HG03521 (cell line): Measurements from ENCODE around the gene MBNL3.

Experiments used
- ATAC-seq: cut with Tn5 transposase; IDR thresholded peaks from one replicate; pipeline ENCODE4 v1.9.1; 2021; ENCODE audit warnings: mild to moderate bottlenecking, moderate library complexity; ENCODE audit not compliant: unreplicated experiment

Gene MBNL3, protein sequence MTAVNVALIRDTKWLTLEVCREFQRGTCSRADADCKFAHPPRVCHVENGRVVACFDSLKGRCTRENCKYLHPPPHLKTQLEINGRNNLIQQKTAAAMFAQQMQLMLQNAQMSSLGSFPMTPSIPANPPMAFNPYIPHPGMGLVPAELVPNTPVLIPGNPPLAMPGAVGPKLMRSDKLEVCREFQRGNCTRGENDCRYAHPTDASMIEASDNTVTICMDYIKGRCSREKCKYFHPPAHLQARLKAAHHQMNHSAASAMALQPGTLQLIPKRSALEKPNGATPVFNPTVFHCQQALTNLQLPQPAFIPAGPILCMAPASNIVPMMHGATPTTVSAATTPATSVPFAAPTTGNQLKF

GRCh38 chrX:132488819-132489577 lies at the start of gene MBNL3:
TSS of gene MBNL3 (minus strand) at chrX:132489038. CDS start at chrX:132439611, 49,427 bp downstream.
- peak; percentile 61 for ATAC-seq

- no peak for ATAC-seq
These were observed 44.6 kb upstream of the MBNL3 start for GRCh38 chrX:132533409-132533808.

DNA sequence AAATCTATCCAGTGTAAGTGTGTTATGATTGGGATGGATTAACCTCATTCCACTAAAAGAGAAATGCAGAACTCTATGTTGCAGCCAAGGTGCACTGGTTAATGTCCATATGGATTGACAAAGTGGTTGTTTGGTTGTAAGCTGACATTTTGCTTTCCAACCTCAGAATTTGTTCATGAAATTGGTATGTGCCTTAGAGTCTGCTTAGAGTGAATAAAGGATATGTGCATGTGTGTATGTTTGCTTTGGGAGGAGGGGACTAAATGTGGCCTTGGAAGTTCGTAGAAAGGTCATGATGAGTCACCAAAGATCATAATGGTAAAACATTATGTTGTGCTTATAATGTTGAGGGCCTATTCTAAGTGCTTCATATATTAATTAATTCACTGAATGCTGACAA lies 44.1 kb upstream of the MBNL3 start:
- ATAC-seq, result no peak

DNA sequence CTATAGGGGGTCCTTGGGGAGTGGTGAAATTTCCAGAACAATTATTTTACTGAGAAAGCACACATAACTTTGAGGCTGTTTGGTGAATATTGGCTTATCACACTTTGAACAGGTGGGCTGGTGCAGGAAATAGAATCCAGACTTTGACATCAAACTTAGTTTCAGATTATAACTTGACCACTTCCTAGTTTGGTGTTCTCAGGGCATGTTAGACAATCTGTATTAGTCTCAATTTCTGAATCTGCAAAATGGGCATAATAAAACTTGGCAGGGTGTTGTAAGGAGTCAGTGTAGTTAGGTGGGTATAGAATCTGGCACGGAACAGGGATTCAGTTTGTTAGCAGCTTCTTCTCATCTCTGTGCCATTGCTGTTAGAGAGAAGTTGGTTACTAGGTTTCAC lies 43.3 kb upstream of the MBNL3 start:
- no peak for ATAC-seq

- ATAC-seq, result no peak
These were observed 32.0 kb upstream of the MBNL3 start for GRCh38 chrX:132520792-132521191.

GRCh38 chrX:132520213-132520612 lies 31.4 kb upstream of the MBNL3 start:
- no peak for ATAC-seq

DNA sequence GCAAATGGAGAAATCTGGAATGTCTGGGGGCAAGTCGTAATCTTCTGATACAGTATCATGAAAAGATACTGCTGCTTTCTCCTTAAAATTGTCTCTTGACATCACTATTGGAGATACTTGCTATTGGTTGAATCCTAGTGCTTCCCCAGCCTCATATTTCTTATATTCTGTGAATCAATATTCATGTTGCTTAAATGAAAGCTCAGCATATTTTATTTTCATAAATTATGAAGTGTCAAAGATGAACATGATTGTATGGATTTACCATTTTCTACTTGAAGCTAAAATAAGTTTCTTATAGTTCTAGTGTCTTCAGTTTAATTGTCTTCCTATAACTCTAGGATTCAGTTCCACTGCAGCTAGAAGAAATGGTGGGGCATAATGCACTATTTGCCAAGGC lies 29.6 kb upstream of the MBNL3 start:
- no peak for ATAC-seq

GRCh38 chrX:132508834-132509233 lies 20.0 kb upstream of the MBNL3 start:
- no peak for ATAC-seq

GRCh38 chrX:132505116-132505515 lies 16.3 kb upstream of the MBNL3 start:
- no peak for ATAC-seq

DNA sequence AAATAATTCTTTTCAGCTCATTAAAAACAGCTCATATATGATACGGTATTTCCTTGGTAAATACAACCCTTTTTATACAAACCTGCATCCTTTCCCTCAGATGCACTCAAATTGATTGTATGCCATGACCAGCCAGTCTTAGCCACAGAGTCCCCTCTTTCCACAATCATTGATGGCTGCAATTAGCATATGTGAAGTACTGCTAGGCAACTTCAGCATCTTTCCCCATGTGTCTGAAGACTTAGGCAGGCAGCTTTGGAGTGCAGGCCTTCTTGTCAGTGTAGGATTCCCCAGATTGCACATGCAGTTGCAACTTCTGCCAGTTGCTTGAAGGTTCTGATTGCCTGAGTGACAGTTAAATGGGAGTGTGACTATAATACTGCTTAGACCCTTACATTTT lies 15.6 kb upstream of the MBNL3 start:
- no peak for ATAC-seq

DNA sequence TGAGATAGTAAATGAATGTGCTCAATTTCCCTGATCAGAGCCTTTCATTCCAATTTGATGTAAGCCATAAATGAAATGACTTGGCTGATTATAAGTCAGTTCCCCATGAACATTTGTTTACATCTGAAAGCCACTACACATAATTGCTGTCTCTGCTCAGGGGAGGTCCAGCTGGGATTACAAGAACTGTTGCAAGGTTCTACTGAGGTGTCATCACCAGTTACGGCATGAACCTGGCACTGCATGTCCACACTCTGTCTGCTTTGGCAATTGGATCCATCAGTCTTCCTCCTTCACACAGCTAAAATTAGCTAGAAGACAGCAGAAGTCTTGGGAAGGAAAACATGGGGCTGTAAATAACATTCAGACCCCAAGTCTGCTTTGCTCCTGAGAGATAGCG lies 12.8 kb upstream of the MBNL3 start:
- ATAC-seq, result no peak

- ATAC-seq, result no peak
These were observed 8.6 kb upstream of the MBNL3 start for GRCh38 chrX:132497432-132497831.

DNA sequence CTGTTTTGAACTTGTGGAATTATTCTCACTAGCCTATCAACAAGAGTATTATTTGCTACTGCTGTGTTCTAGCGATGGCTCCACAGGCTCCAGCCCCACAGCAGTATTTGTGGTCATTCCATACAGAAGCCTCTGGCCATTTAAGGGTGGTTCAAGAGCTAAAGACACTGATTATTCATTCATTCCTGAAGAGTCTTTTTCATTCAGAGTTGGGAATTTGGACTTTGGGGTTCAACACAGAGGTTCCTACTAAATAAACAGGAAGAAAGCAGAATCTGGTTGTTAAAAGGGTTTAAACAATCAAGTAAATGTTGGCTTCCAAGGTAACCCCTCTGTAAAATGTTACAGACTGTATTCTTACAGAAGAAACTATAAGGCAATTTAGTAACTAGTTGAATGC lies 4.3 kb upstream of the MBNL3 start:
- no peak for ATAC-seq

DNA sequence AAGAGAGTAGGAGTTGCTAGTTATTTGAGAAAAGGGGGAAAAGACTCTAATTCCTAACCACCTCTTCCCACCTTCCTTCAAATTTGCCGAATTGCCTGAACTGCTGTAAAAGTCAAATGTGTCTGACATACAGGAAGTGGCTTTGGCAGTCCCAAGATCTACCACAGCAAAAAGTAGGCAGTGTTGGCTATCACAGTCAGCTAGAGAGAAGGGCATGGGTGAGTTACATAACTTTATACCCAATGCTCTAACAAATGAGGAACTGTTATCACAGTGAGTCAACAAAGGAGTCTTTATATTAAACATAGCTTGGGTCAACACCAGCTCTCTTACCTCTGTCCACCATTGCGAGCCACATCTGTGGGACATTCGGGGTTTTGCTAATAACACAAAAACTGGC lies 2.4 kb upstream of the MBNL3 start:
- ATAC-seq, result no peak

DNA sequence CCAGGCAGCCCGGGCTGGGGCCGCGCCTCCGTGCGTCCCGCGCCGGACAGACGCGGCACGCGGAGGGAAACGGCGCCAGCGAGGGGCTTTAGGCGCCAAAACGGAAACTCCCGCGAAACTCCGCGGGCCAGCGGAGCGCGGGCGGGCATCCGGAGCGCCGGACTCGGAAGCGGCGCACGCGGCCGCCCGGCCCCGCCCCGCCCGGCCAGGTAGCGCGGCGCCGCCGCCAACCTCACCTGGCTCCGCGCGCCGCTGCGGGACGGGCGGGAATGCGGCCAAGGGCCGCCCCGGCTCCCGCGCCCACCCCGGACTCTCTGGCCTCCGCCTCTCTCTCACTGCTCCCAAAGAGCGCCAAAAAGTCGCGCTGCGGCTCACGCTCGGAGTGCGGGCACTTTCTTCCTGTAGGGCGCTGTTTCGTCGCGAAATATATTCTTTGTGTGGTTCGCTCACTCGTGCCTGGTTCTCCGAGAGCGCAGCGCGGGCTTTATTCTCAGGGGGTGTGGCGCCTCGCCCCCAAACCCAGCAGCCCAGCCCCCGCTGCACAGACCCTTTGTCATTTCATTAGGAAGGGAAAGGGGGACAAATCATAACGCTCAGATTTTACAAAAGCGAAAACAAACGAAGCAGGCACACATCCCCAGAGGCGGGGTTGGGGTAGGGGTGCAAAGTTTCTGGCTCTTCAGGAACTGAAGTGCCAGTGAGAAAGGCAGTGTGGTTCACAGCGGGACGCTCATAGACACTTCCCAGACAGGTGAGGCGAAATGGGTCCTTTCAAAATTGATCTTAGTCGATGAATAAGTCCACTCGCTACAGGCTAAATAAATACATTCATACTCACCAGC lies 961 bp upstream of the MBNL3 start:
- peak; percentile 28 for ATAC-seq

DNA sequence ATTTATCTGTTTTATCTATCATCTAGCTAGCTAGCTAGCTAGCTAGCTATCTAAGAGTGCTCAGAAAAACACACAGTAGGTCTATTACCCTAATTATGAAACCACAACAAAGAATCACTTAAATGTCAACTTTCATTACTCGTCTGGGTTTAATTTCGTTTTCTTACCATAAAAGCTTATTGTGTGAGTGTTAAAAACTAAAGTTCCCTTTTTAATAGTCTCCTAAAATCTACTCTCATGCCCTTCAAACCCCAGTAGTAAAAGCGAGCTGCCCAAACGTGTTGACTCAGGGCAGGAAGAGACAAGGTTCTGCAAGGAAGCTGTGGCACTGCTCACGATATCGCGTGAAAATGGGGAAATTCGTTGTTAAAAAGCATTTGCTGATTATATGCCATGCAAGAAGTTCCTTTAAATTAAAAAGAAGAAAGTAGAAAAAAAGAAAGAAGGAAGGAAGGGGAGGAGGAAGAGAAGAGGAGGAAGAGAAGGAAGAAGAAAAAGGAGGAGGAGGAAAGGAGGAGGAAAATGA lies 595 bp downstream of the MBNL3 start:
- ATAC-seq, result no peak

DNA sequence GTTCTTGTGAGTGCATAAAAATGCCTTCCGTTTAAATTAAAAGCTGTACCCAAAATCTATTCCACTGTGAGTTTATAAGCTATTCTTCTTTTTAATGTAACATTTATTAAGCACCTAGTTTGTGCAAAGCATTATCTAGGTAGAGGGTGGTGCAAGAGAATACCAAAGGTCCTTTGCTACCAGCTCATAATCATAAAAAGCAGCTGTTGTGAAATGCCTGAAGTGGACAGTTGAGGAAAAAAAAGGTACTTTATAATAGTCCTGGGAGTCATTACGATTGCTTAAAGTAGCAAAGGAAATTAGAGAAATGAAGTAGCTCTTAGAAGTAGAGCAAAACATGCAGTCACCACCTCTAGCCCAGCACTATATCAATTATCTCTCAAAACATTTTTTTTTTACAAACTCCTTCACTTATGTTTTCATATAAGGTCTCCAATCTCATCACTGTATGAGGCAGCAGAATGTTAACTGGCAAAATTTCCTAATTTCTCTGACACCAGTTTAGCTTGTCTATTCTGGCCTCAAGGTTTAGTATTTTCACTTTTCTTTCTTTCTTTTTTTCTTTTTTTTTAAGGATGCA lies 2.1 kb downstream of the MBNL3 start:
- no peak for ATAC-seq

DNA sequence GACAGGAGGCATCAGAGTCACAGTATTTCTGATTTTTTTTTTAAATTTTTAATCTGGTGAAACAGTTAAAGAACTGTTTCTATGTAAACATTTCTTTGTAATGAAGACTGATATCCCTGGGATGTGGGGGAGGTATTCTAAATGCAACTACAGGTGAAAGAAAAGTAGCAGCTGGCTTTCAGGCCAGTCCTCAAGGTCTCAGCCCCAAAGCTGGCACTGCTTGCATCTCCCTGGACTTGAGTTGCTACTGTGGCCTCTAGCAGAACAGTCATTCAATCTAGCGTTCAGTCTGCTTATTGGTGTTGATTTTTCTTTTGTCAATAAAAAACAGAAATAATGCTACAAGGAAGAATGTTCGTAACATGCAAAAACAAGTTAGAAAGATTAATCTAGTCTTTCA lies 4.9 kb downstream of the MBNL3 start:
- ATAC-seq, result no peak

GRCh38 chrX:132483488-132483887 lies 5.3 kb downstream of the MBNL3 start:
- no peak for ATAC-seq

DNA sequence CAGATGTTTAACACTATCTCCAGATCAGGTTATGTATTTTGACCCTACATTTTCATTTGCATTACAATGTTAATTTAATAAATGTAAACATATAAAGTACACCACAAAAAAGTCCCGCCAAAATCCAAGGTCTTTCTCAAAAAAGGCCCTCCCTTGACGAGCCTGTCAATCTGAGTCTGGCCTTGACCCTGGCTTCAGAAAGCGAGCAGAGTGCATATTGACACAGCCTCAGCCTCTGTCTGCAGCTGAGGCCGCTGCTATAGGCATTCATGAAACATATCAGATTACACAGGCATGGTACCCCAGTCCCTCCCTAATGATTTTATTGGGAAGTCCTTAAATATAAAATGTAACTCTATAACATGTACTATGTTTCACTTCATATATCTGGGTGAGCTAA lies 6.2 kb downstream of the MBNL3 start:
- ATAC-seq, result no peak

GRCh38 chrX:132481449-132481848 lies 7.4 kb downstream of the MBNL3 start:
- no peak for ATAC-seq
